Right ventricle myocardium inferior (tissue), 1 donor: Measurements from ENCODE around the gene BAHD1. TPM values are rescaled to one million over a fixed set of nuclear protein-coding genes. Genes with fewer than 3 reads are reported as not detected.
A peak's percentile ranks its signal among the peaks of the same experiment; 100 is the strongest.

Experiments used
- ATAC-seq: fragments of 200-7000 bp; cut with Tn5 transposase; one replicate; pipeline ENCODE4 v1.9.1; 2020; ENCODE audit warnings: mild to moderate bottlenecking, moderate library complexity
- DNase-seq: peaks from one replicate; pipeline ENCODE4 v3.0.0; 2021; ENCODE audit errors: missing footprints
- intact Hi-C: fragments of 100-400 bp; cut with DNase I; formaldehyde crosslinking; loops from one replicate; pipeline ENCODE4 v1.11.0; 2022
- total RNA-seq: library from RNA; stranded (reverse); fragmentation: NEBNext Ultra II Directional; extraction: Animal tissue kit (Norgen Biotek cat#: 25700); gene quantifications from one replicate; pipeline ENCODE4 v1.2.1, GENCODE V29; 2021
- donor health status: DM: no; HTN: yes; CAD: no; lungs with severe emphysema.

BAHD1 gene
- total RNA-seq, 1 donor from 2014 or later, result 17.7 TPM

DNA sequence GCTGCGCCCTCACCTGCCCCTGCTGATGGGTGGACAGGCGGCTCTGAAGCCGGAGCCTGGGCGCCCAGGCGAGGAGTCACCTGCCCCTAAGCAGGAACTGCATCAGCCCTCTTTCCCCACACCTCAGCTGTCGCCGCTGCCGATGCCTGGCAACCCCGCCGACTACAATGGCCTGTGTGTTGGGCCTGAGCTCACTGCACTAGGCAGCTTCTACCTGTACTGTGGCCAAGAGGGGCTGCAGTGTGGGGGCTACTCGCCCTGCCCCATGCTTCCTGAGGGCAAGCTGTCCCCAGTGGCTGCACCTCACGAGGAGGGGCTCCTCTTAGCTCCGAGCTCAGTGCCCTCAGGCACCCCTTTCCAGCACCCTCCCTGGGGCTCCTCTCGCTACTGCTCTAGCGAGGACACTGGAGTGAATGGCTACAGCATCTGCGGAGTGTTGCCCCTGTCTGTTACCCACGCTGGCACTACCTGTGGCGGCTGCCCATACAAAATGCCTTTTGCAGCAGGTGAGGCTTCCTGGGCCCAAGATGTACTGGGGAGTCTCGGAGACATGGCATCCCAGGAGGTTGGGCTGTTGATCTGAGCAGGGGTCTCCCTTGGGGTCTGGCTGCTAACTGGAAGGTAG is 18.8 kb downstream of the BAHD1 start:
- intact Hi-C loops, result no loop called here
- no peak for DNase-seq
- no peak for ATAC-seq

DNA sequence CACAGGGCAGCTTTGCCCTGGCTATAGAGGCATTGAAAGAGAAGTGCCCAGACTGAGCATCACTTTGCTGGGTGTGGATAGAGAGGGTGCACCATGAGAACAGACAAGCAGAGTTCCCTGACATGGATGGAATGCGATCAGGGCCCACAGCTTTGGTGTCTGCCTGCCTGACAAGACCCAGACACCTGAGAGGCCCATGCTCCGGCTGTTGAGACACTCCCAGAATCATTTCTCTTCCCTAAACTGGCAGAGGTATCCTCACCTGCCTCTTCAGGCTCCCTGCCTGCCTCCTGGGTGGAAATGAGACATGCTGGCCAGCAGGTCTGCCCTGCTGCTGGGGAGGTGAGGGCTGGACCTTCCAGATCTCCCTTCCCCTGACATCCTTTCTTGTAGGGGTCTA is 19.7 kb downstream of the BAHD1 start:
- intact Hi-C loops, result no loop called here
- DNase-seq, result no peak
- no peak for ATAC-seq

DNA sequence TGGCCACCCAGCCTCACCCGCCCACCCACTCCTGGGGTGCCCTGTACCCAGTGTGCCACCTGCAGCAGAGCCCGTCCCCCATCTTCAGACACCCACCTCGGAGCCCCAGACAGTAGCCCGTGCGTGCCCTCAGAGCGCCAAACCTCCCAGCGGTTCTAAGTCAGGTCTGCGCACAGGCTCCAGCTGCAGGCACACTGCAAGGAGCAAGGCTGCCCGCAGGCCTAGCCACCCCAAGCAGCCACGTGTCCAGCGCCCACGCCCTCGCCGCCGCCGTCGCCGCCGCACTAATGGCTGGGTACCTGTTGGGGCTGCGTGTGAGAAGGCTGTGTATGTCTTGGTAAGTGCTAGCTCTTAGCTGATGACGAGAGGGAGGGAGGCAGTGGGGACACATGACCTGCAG is 21.2 kb downstream of the BAHD1 start:
- DNase-seq (no peak), ATAC-seq (no peak)
- intact Hi-C loops, result no loop called here

DNA sequence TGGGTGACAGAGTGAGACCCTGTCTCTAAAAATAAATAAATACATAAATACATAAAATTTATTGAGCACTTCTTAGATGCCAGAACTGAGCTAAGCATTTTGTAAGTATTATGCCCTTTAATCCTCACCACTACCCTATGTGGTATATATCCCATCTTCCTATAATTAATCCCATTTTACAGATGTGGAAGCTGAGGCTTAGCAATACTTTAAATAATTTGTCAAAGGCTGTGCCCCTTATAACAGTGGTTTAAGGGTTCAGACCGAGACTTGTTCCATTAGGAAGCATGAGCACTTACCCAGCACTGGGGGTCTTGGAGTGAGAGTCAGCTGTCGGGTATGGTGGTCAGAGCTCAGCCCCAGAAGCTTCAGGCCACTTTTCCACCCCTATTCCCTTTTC is 22.5 kb downstream of the BAHD1 start:
- ATAC-seq (no peak), DNase-seq (no peak)
- intact Hi-C loops, result no loop called here

DNA sequence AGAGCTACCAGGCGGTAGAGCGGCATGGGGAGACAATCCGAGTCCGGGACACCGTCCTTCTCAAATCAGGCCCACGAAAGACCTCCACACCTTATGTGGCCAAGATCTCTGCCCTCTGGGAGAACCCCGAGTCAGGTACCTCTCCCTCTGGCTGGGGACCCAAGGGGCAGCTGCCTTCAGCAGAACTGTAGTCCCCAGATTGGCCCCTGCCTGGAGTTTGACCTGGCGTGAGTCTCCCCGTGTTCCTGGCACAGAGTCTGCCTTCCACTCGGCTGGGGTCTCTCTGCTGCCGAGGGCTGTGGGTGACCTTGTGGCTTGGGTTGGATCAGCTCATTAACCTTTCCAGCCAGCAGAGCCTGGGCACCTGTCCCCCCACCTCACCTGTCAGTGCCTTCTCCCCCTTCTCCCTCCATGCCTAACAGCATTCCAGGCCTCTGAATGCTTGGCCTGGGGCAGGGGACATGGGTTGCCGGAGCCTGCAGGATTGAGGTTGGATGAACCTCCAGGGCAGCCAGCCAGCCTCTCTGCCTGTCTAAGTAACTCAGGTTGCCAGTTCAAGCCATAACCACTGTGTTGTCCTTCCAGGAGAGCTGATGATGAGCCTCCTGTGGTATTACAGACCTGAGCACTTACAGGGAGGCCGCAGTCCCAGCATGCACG is 23.3 kb downstream of the BAHD1 start:
- DNase-seq, result no peak
- ATAC-seq, result no peak
- intact Hi-C loops, result no loop called here

DNA sequence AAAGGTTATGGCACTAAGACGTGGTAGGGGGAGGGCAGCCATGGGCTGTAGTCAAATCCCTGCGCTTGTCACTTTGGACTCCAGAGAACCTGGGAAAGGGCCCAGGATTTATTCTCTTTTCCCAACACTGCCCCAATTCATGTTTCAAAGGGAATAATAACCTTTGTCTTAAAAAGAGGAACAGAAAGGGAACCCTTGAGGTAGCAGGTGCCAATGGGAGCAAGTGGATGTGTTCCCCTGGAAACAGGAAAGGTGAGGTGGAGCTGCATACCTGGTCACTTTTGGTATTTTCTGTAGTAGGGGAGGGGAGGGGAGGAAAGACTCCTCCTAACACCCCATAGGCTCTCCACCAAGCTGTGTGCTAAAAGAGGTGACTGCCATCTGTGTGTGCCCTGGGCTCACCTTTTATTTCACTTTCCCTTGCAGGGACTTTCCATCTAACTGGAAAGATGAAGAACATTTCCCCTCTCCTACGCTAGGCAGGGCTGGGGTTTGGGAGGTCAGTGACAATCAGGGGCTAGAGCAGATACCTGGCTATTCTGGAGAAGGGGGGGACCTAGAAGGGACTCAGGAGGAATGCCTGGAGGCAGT is 23.9 kb downstream of the BAHD1 start:
- intact Hi-C loops, result no loop called here
- no peak for ATAC-seq
- DNase-seq, result no peak

DNA sequence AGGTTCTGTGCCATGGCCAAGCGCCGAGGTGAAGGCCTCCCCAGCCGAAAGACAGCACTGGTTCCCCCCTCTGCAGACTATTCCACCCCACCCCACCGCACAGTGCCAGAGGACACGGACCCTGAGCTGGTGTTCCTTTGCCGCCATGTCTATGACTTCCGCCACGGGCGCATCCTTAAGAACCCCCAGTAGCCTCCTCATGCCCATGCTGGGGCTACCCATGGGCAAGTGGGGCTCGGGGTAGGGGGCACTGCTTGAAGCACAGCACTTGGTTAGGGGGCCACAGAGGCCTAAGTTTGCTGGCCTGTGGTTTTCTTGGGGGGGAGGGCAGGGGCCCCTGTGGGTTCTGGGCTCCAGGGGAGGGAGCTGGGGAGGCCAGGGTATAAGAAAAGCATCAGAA is 25.2 kb downstream of the BAHD1 start:
- ATAC-seq, result no peak
- intact Hi-C loops, result no loop called here
- DNase-seq, result no peak

DNA sequence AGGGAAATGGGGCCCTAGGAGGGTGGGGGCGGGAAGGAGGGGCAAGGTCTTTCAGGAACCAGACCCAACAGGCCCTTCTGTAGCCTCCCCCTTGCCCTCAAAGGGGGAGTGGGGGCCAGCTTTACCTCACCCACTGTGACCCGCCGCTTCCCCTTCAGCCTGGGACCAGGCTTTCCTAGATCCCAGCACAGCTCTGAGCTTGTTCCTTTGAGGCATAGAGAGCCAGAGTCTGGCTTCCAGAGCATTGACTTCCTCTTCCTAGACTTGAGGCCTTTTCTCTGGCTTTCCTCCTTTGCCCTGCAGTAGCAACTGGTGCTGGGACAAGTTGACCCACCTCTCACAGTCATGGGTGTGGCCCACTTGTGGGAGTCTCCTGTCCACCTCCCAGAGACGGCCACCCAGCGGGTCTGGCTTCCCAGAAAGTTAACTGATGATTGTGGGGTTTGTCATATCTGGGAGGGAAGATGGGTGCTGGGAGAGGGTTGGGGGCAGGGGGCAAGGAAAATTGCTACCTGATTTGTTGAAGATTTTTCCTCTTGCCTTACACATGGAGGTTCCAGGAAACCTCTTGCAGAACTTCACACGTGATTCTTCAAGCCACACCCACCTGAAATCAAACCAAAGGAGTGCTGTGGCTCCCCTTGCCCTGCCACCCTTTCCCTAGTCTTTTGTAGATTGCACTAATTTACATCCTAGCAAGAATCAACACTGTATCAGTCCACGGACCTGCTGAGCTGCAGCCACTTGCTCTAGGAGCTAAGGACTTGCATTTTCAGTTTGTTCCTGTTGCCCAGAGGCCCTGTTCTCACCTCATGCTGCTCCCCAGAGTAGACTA is 25.9 kb downstream of the BAHD1 start:
- no peak for DNase-seq
- intact Hi-C loops, result no loop called here
- no peak for ATAC-seq

DNA sequence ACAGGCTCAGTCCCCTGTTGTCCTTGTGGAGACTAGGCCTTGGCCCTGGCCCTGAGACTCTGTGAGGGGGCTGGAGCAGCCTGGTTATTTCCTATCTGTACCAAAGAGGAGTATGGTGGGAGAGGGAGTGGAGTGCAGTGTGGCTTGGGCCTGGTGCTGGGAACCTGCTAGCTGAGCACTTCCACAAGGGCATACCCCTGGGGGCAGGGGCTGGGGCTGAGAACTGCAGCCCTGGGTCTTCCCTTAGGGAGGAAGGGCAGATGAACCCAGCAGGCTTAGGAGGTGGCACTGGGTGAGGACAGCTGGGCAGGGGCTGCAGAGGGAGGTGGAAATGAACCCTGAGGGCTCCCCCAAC is 26.5 kb downstream of the BAHD1 start:
- intact Hi-C loops, result no loop called here
- no peak for DNase-seq
- ATAC-seq, result no peak

DNA sequence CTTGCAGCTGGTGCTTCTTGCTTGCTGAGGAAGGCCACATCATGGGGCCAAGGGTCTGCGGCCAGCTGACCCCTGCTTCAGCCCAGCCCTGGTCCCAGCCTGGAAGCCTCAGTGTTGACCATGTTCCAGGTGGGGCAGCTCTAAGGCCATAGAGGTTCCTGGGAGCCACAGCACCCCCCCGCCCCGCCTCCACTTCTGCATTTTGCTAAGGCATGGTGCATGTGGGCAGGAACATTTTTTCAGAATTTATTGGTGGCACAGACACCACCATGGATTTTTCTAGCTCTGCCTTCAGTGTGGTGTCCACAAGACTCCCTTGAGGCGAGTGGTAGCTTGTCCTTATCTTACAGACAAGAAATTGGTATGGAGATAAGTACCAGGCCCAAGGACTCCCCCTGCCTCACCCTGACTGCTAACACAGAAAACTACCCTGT is 28.2 kb downstream of the BAHD1 start:
- intact Hi-C loops, result no loop called here
- no peak for DNase-seq

DNA sequence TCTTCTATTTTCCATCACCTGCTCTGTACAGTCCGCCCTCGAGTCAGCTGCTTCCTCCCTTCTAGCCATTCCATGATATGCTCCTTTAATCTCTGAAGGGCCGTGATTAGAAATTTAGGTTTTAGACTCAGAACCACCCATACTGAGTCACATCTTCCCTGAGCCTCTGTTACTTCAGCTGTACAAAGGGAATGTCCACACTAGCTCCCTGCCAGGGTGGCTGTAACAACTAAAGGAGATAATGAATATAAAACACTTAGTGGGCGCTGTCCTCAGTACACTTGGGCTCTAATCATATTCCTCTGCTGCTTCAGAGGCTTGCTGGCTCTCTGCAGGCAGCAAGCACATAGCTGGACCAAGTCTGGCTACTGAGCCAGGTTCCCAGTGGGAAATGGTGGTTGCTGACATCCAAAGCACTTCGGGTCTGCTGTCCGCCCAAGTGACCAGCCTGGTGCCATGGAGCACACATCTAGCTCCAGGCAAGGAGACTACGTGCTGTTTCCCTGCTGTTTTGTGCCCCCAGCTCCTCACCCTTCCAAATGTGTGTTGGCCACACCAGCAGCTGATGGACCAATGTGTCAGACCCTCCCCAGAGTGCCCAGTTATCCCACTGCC is 29.1 kb downstream of the BAHD1 start:
- ATAC-seq, result no peak
- intact Hi-C loops, result no loop called here
- DNase-seq, result no peak

More for the DNA sequence above, 28.2 kb downstream of the BAHD1 start:
- no peak for ATAC-seq

DNA sequence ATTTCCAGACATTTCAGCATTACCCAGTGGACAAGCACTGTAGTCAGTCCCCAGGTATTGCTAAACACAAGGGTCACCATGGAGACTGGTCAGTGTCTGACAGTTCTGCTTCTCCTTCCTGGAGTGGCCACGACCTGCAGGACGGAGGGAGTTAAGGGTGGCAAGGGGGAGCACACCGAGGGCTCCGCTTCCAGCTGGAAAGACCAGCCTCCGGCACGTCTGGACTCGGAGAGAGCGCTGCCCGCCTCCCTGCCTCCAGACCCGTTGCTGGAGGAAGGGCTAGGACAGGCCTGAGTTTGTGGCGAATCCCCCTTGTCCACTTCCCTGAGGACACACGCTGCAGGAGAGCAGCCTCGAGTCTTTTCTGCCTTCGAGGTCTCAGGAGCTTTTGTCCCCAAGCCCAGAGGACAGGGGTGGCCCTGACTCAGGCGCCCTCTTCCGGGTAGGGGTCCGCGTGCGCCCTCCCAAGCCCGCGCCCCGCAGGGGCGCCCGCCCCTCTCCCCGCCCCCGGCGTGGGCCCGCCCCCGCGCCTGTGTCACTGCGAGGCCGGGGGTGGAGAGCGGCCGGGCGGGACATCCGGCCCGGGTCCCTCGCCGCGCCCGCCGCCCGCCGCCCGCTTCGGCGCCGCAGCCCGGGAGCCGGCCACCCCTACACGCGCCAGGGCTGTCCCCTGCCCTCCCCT is 29.8 kb downstream of the BAHD1 start, which contains the start of gene CHST14:
Gene CHST14, plus strand, starts transcription at position 562 of the 682 bp plus-strand sequence. CDS start 230 bp downstream, outside the sequence.
- ATAC-seq (peak; percentile 89), DNase-seq (peak; percentile 87)
- intact Hi-C loops, result no loop called here

DNA sequence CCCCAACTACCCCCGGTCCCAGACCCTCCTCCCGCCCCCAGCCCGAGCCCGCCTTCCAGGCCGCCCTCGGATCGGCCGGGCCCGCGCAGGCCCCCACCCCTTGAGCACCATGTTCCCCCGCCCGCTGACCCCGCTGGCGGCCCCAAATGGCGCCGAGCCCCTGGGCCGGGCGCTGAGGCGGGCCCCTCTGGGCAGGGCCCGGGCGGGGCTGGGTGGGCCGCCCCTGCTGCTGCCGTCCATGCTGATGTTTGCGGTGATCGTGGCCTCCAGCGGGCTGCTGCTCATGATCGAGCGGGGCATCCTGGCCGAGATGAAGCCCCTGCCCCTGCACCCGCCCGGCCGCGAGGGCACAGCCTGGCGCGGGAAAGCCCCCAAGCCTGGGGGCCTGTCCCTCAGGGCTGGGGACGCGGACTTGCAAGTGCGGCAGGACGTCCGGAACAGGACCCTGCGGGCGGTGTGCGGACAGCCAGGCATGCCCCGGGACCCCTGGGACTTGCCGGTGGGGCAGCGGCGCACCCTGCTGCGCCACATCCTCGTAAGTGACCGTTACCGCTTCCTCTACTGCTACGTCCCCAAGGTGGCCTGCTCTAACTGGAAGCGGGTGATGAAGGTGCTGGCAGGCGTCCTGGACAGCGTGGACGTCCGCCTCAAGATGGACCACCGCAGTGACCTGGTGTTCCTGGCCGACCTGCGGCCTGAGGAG is 30.5 kb downstream of the BAHD1 start:
- intact Hi-C loops, result no loop called here
- DNase-seq, result peak; percentile 82
- ATAC-seq, result peak; percentile 46

DNA sequence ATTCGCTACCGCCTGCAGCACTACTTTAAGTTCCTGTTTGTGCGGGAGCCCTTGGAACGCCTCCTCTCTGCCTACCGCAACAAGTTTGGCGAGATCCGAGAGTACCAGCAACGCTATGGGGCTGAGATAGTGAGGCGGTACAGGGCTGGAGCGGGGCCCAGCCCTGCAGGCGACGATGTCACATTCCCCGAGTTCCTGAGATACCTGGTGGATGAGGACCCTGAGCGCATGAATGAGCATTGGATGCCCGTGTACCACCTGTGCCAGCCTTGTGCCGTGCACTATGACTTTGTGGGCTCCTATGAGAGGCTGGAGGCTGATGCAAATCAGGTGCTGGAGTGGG is 31.0 kb downstream of the BAHD1 start:
- DNase-seq (no peak), ATAC-seq (peak; percentile 20)
- intact Hi-C loops, result loop anchor here (2.0 kb wide), 1 partner anchor 27 kb away; no protein-coding TSS in a partner anchor

DNA sequence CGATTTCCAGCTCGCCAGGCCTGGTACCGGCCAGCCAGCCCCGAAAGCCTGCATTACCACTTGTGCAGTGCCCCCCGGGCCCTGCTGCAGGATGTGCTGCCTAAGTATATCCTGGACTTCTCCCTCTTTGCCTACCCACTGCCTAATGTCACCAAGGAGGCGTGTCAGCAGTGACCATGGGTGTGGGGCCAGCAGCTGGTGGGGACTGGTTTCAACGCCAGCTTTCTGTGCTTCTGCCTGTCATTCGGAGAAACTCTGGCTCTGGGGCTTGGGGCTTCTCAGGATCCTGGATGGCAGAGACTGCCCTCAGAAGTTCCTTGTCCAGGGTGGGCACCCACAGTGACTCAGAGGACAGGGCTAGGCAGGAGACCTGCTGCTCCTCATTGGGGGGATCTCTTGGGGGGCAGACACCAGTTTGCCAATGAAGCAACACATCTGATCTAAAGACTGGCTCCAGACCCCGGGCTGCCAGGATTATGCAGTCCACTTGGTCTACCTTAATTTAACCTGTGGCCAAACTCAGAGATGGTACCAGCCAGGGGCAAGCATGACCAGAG is 31.5 kb downstream of the BAHD1 start:
- ATAC-seq, result no peak
- DNase-seq, result no peak
- intact Hi-C loops, result loop anchor here (2.0 kb wide), 1 partner anchor 27 kb away; no protein-coding TSS in a partner anchor

DNA sequence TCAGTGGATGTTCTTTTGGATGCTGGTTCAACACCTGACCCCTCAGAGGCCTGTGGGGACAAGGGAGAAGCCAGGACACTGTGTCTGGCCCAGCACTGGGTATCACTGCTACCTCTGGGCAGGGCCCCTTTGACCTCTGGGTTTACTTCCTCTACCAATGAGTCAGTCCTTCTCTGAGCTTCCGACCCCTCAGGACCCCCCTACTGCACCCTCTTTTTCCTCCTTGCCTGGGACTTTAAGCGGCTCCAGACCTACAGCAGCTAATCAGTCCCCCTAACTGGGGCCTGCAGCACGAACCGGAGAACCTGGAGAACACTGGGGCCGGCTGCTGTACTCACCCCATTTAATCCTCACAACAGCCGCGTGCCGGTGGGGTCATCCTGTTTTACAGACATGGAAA is 33.8 kb downstream of the BAHD1 start:
- intact Hi-C loops, result no loop called here
- no peak for DNase-seq
- ATAC-seq, result no peak

DNA sequence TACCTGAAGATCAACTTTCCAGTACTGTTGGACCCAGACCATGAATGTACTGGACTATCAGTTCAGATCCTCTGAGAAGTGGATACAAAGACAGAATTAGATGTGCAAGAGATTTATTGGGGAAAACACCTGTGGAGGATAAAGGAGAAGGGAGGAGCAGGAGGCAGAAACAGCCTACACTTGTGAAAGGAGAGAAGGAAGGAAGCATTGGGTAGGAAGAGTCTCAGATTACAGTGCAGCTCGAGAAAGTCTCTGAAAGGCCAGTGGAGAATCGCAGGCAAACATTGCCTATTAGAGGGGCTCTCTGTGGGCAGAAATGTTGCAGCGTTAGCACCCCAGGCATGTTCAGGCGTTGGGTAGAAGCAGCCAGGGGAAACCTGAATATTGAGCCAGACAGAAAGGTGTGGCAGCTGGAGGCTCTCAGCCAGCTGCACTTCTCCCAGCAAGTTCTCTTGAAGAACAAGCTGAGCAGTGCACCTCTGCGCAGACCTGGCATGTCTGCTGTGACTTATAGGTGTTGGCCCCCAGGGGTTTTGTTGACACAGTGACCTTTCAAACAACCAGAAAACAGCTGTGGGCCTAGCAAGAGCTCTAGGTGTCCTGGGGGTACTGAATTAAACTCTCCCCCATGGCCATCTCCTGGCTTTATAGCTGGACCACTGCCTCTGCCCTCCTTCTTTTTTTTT is 37.0 kb downstream of the BAHD1 start:
- no peak for ATAC-seq
- no peak for DNase-seq
- intact Hi-C loops, result no loop called here
